PC-9 (cell line): ENCODE results near the gene ZIK1. TPM values are rescaled to one million over a fixed set of nuclear protein-coding genes. Genes with fewer than 3 reads are reported as not detected.

ENCODE experiments used
- BruUV-seq: library from RNA; stranded (reverse); fragments of 400-500 nt; replicated peaks from 2 replicates; lab custom pipeline; 2021; lab: Mats Ljungman, UMichigan
- CTCF ChIA-PET: fragments of 300-600 bp; sonication (Branson Sonifier 250); formaldehyde crosslinking; loops from one replicate; lab custom pipeline; 2022; ENCODE audit warnings: antibody characterized with exemption; lab: Charles Lee
- POLR2A ChIA-PET: fragments of 300-600 bp; sonication (Branson Sonifier 250); formaldehyde crosslinking; loops from one replicate; lab custom pipeline; 2022; ENCODE audit warnings: antibody characterized with exemption; ENCODE audit not compliant: unreplicated experiment; lab: Charles Lee
- DNase-seq, 2 experiments: peaks; one replicate each; pipeline versions ENCODE4 v3.0.0 to v3.0.0-alpha.2; 2015 to 2022; ENCODE audit warnings: mixed read lengths in 1 of 2
- H2AFZ ChIP-seq: fragments of 200-600 bp; sonication (generic); 2 replicates; pipeline ENCODE4 v1.8.1; 2017; ENCODE audit warnings: antibody characterized with exemption
- H3F3A ChIP-seq: fragments of 200-600 bp; sonication (generic); 2 replicates; pipeline ENCODE4 v1.8.1; 2017; ENCODE audit warnings: antibody characterized with exemption, mild to moderate bottlenecking, low read depth; ENCODE audit not compliant: insufficient read depth
- H3K27ac ChIP-seq: fragments of 200-600 bp; sonication (generic); 2 replicates; pipeline ENCODE4 v1.6.1; 2016; ENCODE audit warnings: mixed run types
- H3K27me3 ChIP-seq: fragments of 200-600 bp; sonication (generic); 2 replicates; pipeline ENCODE4 v1.6.1; 2016; ENCODE audit warnings: low read depth, mixed run types; ENCODE audit not compliant: insufficient read depth
- H3K36me3 ChIP-seq: fragments of 200-600 bp; sonication (generic); 2 replicates; pipeline ENCODE4 v1.6.1; 2016; ENCODE audit warnings: low read depth, mixed run types
- H3K4me1 ChIP-seq: fragments of 200-600 bp; sonication (generic); replicated peaks from 2 replicates; pipeline ENCODE4 v1.6.1; 2016; ENCODE audit warnings: mixed run types; ENCODE audit not compliant: insufficient read depth
- H3K4me2 ChIP-seq: fragments of 200-600 bp; sonication (generic); 2 replicates; pipeline ENCODE4 v1.6.1; 2017; ENCODE audit warnings: mixed run types
- H3K4me3 ChIP-seq: fragments of 200-600 bp; sonication (generic); 2 replicates; pipeline ENCODE4 v1.6.1; 2016; ENCODE audit warnings: mixed run types
- H3K79me2 ChIP-seq: fragments of 200-600 bp; sonication (generic); 2 replicates; pipeline ENCODE4 v1.6.1; 2017; ENCODE audit warnings: low read depth, mixed run types
- H3K9me2 ChIP-seq: fragments of 200-600 bp; sonication (generic); 2 replicates; pipeline ENCODE4 v1.8.1; 2017; ENCODE audit warnings: mild to moderate bottlenecking; ENCODE audit not compliant: insufficient read depth
- H3K9me3 ChIP-seq: fragments of 200-600 bp; sonication (generic); 2 replicates; pipeline ENCODE4 v1.8.1; 2016; ENCODE audit warnings: low read depth; ENCODE audit not compliant: insufficient read depth
- H4K20me1 ChIP-seq: fragments of 200-600 bp; sonication (generic); 2 replicates; pipeline ENCODE4 v1.8.1; 2017; ENCODE audit not compliant: insufficient read depth
- EZH2 ChIP-seq: fragments of 200-600 bp; sonication (generic); IDR thresholded peaks from 2 replicates; pipeline ENCODE4 v1.8.0; 2017; ENCODE audit warnings: antibody characterized with exemption, low read depth
- intact Hi-C: fragments of 100-400 bp; cut with micrococcal nuclease; formaldehyde crosslinking; loops from one replicate; pipeline ENCODE4 v1.10.0; 2022; ENCODE audit not compliant: unreplicated experiment
- total RNA-seq: library from RNA; stranded (reverse); gene quantifications from 2 replicates; pipeline ENCODE4 v1.2.3, GENCODE V29; 2021
- TF ChIP-seq, protein P1 (sequence below): fragments of 200-600 bp; sonication (generic); conservative IDR thresholded peaks from 2 replicates; pipeline ENCODE4 v1.6.1; 2017; ENCODE audit warnings: mixed run types, antibody characterized with exemption, mild to moderate bottlenecking, moderate library complexity

The ZIK1 gene
- total RNA-seq, 1 experiment from 2014 or later, result 2.2 TPM

DNA sequence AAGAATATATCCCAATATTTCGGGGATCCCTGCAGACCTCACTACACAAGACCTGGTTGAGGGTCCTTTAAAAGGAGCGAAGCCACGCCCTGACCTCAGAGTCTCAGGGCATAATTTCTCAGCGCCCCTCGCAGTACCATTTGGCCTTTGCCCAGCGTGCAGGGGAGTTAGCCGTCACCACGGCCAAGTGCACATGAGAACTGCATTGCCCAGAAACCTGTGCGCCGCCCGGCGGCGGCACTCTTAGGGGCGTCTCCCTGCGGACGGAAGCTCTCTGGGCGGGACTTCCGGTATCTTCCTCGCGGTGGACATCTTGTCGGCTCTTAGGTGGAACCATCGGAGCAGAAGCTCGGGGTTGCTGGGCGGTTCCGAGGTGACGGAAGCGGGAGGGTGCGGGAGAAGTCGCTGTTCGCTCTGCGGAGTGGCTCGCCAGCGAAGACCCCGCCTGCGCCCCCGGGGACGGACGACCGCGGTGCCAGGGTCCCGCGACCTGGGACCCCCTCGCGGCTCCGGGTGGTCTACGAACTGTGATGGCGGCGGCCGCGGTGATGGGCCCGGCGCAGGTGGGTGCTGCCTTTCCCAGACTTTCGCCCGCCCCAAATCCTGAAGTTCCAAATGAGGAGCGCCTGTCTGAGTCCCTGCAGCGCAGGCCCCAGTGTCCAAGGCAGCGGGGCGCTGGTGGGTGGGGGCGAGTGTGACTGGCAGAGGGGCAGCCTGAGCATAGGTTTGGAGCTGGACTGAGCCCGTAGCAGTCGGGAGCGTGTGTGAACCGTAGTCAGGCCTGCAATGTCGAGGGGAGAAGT, 30.2 kb downstream of the ZIK1 start, which contains the start of gene ZNF134:
TSS of gene ZNF134 (plus strand) at position 302 of the 803 bp plus-strand sequence. CDS start 5,227 bp downstream, outside the sequence.
- Histone ChIP-seq H3K4me1 (no peaks in the 10 kb centered on the region), H4K20me1 (no peaks in the 10 kb centered on the region), H3K36me3 (peaks cover 48% of the 10 kb centered on the region), H3K4me3 (peak within 1 kb of the TSS; percentile 85), H3K9me3 (peaks cover 42% of the 10 kb centered on the region), H3K27me3 (no peaks in the 10 kb centered on the region), H3K27ac (no peak within 1 kb of the TSS), H2AFZ (peak within 1 kb of the TSS; percentile 97), H3K79me2 (peaks cover 38% of the 10 kb centered on the region), H3F3A (no peaks in the 10 kb centered on the region), H3K9me2 (no peaks in the 10 kb centered on the region), H3K4me2 (peak within 1 kb of the TSS; percentile 77)
- BruUV-seq, result TSS peak; percentile 45
- intact Hi-C loops, result loop anchor here (1.0 kb wide), 2 partner anchors 19 to 68 kb away; partner anchors contain the start of gene ZNF211
- POLR2A ChIA-PET, result interaction anchor here (0.6 kb wide), 1 partner anchor 67 kb away, joined by 5 read pairs; no protein-coding TSS in a partner anchor
- DNase-seq, result peak; percentile 89
- TF ChIP-seq EZH2, result no peak
- TF ChIP-seq, protein P1, sequence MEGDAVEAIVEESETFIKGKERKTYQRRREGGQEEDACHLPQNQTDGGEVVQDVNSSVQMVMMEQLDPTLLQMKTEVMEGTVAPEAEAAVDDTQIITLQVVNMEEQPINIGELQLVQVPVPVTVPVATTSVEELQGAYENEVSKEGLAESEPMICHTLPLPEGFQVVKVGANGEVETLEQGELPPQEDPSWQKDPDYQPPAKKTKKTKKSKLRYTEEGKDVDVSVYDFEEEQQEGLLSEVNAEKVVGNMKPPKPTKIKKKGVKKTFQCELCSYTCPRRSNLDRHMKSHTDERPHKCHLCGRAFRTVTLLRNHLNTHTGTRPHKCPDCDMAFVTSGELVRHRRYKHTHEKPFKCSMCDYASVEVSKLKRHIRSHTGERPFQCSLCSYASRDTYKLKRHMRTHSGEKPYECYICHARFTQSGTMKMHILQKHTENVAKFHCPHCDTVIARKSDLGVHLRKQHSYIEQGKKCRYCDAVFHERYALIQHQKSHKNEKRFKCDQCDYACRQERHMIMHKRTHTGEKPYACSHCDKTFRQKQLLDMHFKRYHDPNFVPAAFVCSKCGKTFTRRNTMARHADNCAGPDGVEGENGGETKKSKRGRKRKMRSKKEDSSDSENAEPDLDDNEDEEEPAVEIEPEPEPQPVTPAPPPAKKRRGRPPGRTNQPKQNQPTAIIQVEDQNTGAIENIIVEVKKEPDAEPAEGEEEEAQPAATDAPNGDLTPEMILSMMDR, result peak; percentile 56; the same call in 1 of the 2 replicates
- CTCF ChIA-PET, result interaction anchor here (0.6 kb wide), 1 partner anchor 441 kb away, joined by 3 read pairs; no protein-coding TSS in a partner anchor

DNA sequence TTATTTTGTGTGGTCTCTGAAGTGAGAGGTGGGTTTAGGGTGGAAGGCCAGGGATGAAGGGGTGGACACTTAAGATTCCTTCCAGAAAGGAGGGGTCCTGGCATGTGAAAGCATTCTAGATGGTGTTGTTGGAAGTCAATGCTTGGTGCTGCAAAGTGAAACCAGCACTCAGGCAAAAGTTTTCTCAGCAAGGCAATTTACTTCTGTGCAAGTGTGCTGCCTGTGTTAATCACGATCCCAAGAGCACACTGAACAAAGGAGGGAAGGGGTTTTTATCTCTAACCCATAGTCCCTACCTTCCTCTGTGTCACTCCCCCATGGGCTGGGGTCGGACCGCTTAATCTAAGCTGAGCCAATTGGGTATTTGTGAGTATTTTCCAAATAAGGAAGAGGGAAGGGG, 31.4 kb downstream of the ZIK1 start:
- POLR2A ChIA-PET, result no interaction called here
- H3K27ac ChIP-seq, result no peak overlapping the region
- CTCF ChIA-PET, result no interaction called here
- BruUV-seq, result no TSS peak
- H3K9me3 ChIP-seq, result peaks cover 49% of the 10 kb centered on the region
- peak overlapping the region; percentile 85; the same call in 1 of the 2 replicates for H3K4me3 ChIP-seq
- H3K4me2 ChIP-seq, result peak overlapping the region; percentile 77
- TF ChIP-seq, protein P1, result no peak
- TF ChIP-seq EZH2, result no peak
- peaks cover 38% of the 10 kb centered on the region for H3K79me2 ChIP-seq
- intact Hi-C loops, result no loop called here
- no peaks in the 10 kb centered on the region for H3K4me1 ChIP-seq
- H3K36me3 ChIP-seq, result peaks cover 60% of the 10 kb centered on the region
- no peak for DNase-seq
- no peaks in the 10 kb centered on the region for H4K20me1 ChIP-seq
- no peak overlapping the region for H2AFZ ChIP-seq
- no peaks in the 10 kb centered on the region for H3K27me3 ChIP-seq
- no peaks in the 10 kb centered on the region for H3K9me2 ChIP-seq
- peaks cover 3% of the 10 kb centered on the region for H3F3A ChIP-seq

DNA sequence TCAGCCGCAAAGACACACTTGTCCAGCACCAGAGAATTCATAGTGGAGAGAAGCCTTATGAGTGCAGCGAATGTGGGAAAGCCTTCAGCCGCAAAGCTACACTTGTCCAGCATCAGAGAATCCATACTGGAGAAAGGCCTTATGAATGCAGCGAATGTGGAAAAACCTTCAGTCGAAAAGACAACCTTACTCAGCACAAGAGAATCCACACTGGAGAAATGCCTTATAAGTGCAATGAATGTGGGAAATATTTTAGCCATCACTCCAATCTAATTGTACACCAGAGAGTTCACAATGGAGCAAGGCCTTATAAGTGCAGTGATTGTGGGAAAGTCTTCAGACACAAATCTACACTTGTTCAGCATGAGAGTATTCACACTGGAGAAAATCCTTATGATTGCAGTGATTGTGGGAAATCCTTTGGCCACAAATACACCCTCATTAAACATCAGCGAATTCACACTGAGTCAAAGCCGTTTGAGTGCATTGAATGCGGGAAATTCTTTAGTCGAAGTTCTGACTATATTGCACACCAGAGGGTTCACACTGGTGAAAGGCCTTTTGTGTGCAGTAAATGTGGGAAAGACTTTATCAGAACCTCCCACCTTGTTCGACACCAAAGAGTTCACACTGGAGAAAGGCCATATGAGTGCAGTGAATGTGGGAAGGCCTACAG, 36.9 kb downstream of the ZIK1 start:
- H3K9me2 ChIP-seq, result no peaks in the 10 kb centered on the region
- H3K79me2 ChIP-seq, result peaks cover 20% of the 10 kb centered on the region
- no peaks in the 10 kb centered on the region for H3K27me3 ChIP-seq
- POLR2A ChIA-PET, result no interaction called here
- peaks cover 83% of the 10 kb centered on the region for H3K36me3 ChIP-seq
- H3K4me1 ChIP-seq, result no peaks in the 10 kb centered on the region
- BruUV-seq, result no TSS peak
- intact Hi-C loops, result no loop called here
- no peak for DNase-seq
- no peak overlapping the region for H3K27ac ChIP-seq
- CTCF ChIA-PET, result no interaction called here
- H3K4me3 ChIP-seq, result peak overlapping the region; percentile 10; the same call in 1 of the 2 replicates
- H3F3A ChIP-seq, result peaks cover 8% of the 10 kb centered on the region
- no peak for TF ChIP-seq EZH2
- TF ChIP-seq, protein P1, result no peak
- H4K20me1 ChIP-seq, result no peaks in the 10 kb centered on the region
- no peak overlapping the region for H3K4me2 ChIP-seq
- H3K9me3 ChIP-seq, result peaks cover 94% of the 10 kb centered on the region
- no peak overlapping the region for H2AFZ ChIP-seq
